Neural progenitor cell (in vitro differentiated cells): ENCODE data around the gene PRKCA. TPM values are rescaled to one million over a fixed set of nuclear protein-coding genes. Genes with fewer than 3 reads are reported as not detected.

Experiments used
- DNase-seq: peaks from one replicate; pipeline ENCODE4 v3.0.0-alpha.2; 2016; ENCODE audit warnings: low spot score
- H2AFZ ChIP-seq: fragments of 200-600 bp; sonication (generic); replicated peaks from 2 replicates; pipeline ENCODE4 v1.6.1; 2016; ENCODE audit warnings: antibody characterized with exemption
- H3F3A ChIP-seq: fragments of 200-600 bp; sonication (generic); 2 replicates; pipeline ENCODE4 v1.6.1; 2016; ENCODE audit warnings: antibody characterized with exemption, low read depth
- H3K27ac ChIP-seq: fragments of 200-600 bp; sonication (generic); 2 replicates; pipeline ENCODE4 v1.5.1; 2016; ENCODE audit warnings: mild to moderate bottlenecking
- H3K27me3 ChIP-seq: fragments of 200-600 bp; sonication (generic); 2 replicates; pipeline ENCODE4 v1.6.1; 2016; ENCODE audit warnings: mild to moderate bottlenecking, moderate library complexity
- H3K36me3 ChIP-seq: fragments of 200-600 bp; sonication (generic); 2 replicates; pipeline ENCODE4 v1.5.1; 2016
- H3K4me1 ChIP-seq: fragments of 200-600 bp; sonication (generic); 2 replicates; pipeline ENCODE4 v1.6.1; 2016; ENCODE audit warnings: mixed run types
- H3K4me2 ChIP-seq: fragments of 200-600 bp; sonication (generic); 2 replicates; pipeline ENCODE4 v1.6.1; 2016
- H3K4me3 ChIP-seq: fragments of 200-600 bp; sonication (generic); 2 replicates; pipeline ENCODE4 v1.5.1; 2016
- H3K79me2 ChIP-seq: fragments of 200-600 bp; sonication (generic); 2 replicates; pipeline ENCODE4 v1.6.1; 2016; ENCODE audit warnings: low read depth
- H3K9ac ChIP-seq: fragments of 200-600 bp; sonication (generic); 2 replicates; pipeline ENCODE4 v1.6.1; 2016
- H3K9me3 ChIP-seq: fragments of 200-600 bp; sonication (generic); 2 replicates; pipeline ENCODE4 v1.5.1; 2016; ENCODE audit warnings: low read depth
- H4K20me1 ChIP-seq: fragments of 200-600 bp; sonication (generic); 2 replicates; pipeline ENCODE4 v1.6.1; 2016; ENCODE audit warnings: low read depth
- H3K27ac Mint-ChIP-seq: 3 replicates; pipeline ENCODE4 v1.8.0; 2021; ENCODE audit warnings: mixed read lengths
- H3K27me3 Mint-ChIP-seq: 2 replicates; pipeline ENCODE4 v1.8.0; 2022; ENCODE audit warnings: low read depth, mild to moderate bottlenecking, inconsistent platforms, moderate library complexity, mixed read lengths; ENCODE audit not compliant: insufficient read depth
- H3K36me3 Mint-ChIP-seq: 3 replicates; pipeline ENCODE4 v1.8.0; 2021; ENCODE audit warnings: mixed read lengths
- H3K4me1 Mint-ChIP-seq: 3 replicates; pipeline ENCODE4 v1.8.0; 2021; ENCODE audit warnings: mixed read lengths
- H3K4me3 Mint-ChIP-seq: 3 replicates; pipeline ENCODE4 v1.8.0; 2021; ENCODE audit warnings: mild to moderate bottlenecking, moderate library complexity, mixed read lengths
- H3K9me3 Mint-ChIP-seq: 3 replicates; pipeline ENCODE4 v1.8.0; 2020; ENCODE audit warnings: mixed read lengths
- EZH2 ChIP-seq: fragments of 200-600 bp; sonication (generic); IDR thresholded peaks from 2 replicates; pipeline ENCODE4 v1.6.1; 2017; ENCODE audit warnings: antibody characterized with exemption, mild to moderate bottlenecking, moderate library complexity
- EZH2phosphoT487 ChIP-seq: fragments of 200-600 bp; sonication (generic); IDR thresholded peaks from 2 replicates; pipeline ENCODE4 v1.6.1; 2017; ENCODE audit warnings: antibody characterized with exemption
- total RNA-seq: library from RNA; depleted of rRNA; stranded (reverse); fragments of >200 nt; gene quantifications from 2 replicates; pipeline ENCODE4 v1.2.3, GENCODE V29; 2015; ENCODE audit warnings: low replicate concordance
- TF ChIP-seq, protein P1 (sequence below): fragments of 200-600 bp; sonication (generic); IDR thresholded peaks from 2 replicates; pipeline ENCODE4 v1.5.1; 2017; ENCODE audit warnings: antibody characterized with exemption, mild to moderate bottlenecking

PRKCA gene
- total RNA-seq, 1 donor from 2014 or later, result 2.1 TPM

DNA sequence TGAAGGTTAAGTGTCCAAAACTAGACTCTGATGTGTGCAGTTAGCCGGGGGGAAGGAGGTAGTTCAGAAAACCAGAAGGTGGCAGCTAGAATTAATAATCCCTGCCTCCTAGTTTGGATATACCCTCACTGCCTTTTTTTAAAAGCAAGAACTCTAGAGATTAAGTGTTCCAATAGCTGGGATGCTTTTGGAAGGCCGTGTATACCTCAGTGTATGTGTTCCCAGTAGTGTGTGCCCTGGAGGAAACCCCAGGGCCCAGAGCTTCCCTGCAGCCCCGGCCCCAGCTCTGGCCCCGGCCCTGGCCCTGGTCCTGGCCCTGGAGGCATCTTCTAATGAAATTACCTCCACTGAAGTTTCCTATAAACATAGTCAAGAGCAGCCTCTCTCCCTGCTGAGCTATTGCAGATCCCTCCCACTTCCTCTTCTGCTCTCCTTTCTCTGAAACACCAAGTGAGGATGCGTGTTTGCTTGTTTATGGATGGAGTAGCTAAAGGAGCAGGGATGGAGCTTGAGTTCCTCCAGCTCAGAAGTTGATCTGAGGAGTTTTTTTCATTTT, 130.7 kb downstream of the PRKCA start:
- peaks cover 34% of the 10 kb centered on the region for H3K4me1 Mint-ChIP-seq

DNA sequence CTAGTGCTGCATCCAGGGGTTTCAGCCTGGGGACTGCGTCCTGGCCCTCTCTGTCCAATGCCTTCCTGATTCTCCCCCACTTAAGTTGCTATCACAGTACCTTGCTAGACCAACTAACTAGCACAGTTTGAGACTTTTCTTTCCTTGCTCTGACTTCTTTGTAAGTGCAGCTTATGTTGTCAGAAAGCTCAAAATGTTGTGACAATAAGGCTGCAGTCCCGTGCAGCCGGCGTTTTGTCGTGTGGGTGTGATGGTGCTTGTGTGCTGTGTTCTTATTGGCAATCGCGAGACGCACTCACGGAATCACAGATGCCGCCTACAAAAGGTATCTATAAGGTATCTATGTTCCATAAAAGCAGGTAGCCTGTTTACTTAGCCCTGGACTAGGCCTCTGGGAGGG, 132.8 kb downstream of the PRKCA start:
- H3F3A ChIP-seq, result no peaks in the 10 kb centered on the region
- H3K9me3 ChIP-seq, result no peaks in the 10 kb centered on the region
- no peaks in the 10 kb centered on the region for H3K4me1 ChIP-seq
- Mint-ChIP-seq H3K4me1 (peaks cover 34% of the 10 kb centered on the region), H3K36me3 (no peaks in the 10 kb centered on the region), H3K9me3 (no peaks in the 10 kb centered on the region), H3K27ac (no peak overlapping the region), H3K27me3 (no peaks in the 10 kb centered on the region), H3K4me3 (no peak overlapping the region)
- no peak overlapping the region for H3K9ac ChIP-seq
- H4K20me1 ChIP-seq, result no peaks in the 10 kb centered on the region
- no peak overlapping the region for H3K27ac ChIP-seq
- no peak overlapping the region for H2AFZ ChIP-seq
- no peaks in the 10 kb centered on the region for H3K27me3 ChIP-seq
- no peak overlapping the region for H3K4me2 ChIP-seq
- TF ChIP-seq, protein P1, sequence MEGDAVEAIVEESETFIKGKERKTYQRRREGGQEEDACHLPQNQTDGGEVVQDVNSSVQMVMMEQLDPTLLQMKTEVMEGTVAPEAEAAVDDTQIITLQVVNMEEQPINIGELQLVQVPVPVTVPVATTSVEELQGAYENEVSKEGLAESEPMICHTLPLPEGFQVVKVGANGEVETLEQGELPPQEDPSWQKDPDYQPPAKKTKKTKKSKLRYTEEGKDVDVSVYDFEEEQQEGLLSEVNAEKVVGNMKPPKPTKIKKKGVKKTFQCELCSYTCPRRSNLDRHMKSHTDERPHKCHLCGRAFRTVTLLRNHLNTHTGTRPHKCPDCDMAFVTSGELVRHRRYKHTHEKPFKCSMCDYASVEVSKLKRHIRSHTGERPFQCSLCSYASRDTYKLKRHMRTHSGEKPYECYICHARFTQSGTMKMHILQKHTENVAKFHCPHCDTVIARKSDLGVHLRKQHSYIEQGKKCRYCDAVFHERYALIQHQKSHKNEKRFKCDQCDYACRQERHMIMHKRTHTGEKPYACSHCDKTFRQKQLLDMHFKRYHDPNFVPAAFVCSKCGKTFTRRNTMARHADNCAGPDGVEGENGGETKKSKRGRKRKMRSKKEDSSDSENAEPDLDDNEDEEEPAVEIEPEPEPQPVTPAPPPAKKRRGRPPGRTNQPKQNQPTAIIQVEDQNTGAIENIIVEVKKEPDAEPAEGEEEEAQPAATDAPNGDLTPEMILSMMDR, result no peak
- no peak for TF ChIP-seq EZH2phosphoT487
- no peak for TF ChIP-seq EZH2
- H3K79me2 ChIP-seq, result no peaks in the 10 kb centered on the region
- DNase-seq, result no peak
- H3K4me3 ChIP-seq, result no peak overlapping the region
- H3K36me3 ChIP-seq, result no peaks in the 10 kb centered on the region

More for the DNA sequence above, 130.7 kb downstream of the PRKCA start:
- Histone ChIP-seq H3K27ac (no peak overlapping the region), H2AFZ (no peak overlapping the region), H3K27me3 (no peaks in the 10 kb centered on the region), H3K4me3 (no peak overlapping the region), H4K20me1 (no peaks in the 10 kb centered on the region), H3F3A (no peaks in the 10 kb centered on the region), H3K4me1 (no peaks in the 10 kb centered on the region), H3K4me2 (no peak overlapping the region), H3K36me3 (no peaks in the 10 kb centered on the region), H3K79me2 (no peaks in the 10 kb centered on the region), H3K9ac (no peak overlapping the region), H3K9me3 (no peaks in the 10 kb centered on the region)
- Mint-ChIP-seq H3K4me3 (no peak overlapping the region), H3K27me3 (peaks cover 2% of the 10 kb centered on the region), H3K9me3 (peaks cover under 1% of the 10 kb centered on the region), H3K27ac (no peak overlapping the region), H3K36me3 (no peaks in the 10 kb centered on the region)
- DNase-seq, result no peak
- no peak for TF ChIP-seq EZH2

DNA sequence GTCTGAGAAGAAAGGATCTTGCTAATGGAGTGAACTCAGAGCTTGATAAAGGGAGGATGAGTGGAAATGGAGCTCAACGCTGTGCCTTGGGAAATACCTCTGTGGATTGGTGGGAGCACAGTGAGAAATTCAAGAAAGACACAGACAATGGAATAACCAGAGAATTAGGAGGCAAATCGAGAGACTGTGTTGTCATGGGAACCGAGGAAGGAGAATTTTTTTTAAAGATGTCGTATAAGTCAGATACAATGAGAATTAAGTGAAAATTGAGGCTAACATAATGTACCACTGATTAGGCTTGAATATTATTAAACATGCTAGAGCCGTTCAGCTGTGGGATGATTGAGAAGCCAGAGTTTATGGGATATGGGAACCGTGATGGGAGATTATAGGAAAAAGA, 134.2 kb downstream of the PRKCA start:
- Histone ChIP-seq H4K20me1 (no peaks in the 10 kb centered on the region), H3K27ac (no peak overlapping the region)

DNA sequence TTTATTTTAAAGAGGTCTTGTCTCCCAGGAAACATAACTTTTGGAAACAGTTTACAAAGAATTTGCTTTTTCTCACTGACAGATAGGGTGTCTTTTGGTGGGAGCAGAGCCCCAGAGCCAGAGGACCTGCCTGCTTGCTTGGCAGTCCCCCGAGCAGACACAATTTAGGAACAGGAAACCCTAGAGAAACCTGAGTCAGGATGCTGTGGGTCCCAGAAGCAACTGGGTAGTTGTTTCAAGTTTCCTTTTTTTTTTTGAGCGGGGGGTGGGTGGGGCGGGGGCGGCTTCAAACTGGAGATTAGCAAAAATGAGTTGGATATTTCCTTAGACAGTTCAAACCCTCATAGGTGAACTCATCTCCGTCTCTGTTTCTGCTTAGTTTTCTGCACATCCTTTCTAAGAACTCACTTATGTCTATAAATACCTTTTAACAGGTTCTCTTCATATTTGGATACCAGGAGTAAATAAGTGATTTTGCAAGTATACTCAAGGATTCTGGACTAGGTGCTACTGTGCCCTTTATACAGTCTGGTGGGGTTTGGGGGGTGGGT, 135.1 kb downstream of the PRKCA start:
- Histone ChIP-seq H3K36me3 (no peaks in the 10 kb centered on the region), H3K4me1 (no peaks in the 10 kb centered on the region), H3K9ac (no peak overlapping the region), H3K9me3 (no peaks in the 10 kb centered on the region), H3K27me3 (no peaks in the 10 kb centered on the region), H2AFZ (no peak overlapping the region), H3F3A (no peaks in the 10 kb centered on the region), H3K4me3 (no peak overlapping the region), H3K79me2 (no peaks in the 10 kb centered on the region), H3K4me2 (no peak overlapping the region), H4K20me1 (no peaks in the 10 kb centered on the region), H3K27ac (no peak overlapping the region)
- Mint-ChIP-seq H3K4me1 (peaks cover 17% of the 10 kb centered on the region), H3K27ac (no peak overlapping the region), H3K9me3 (no peaks in the 10 kb centered on the region), H3K36me3 (no peaks in the 10 kb centered on the region), H3K4me3 (no peak overlapping the region), H3K27me3 (peaks cover 4% of the 10 kb centered on the region)
- DNase-seq, result no peak
- TF ChIP-seq EZH2phosphoT487 (no peak), EZH2 (no peak)

More for the DNA sequence above, 134.2 kb downstream of the PRKCA start:
- Histone ChIP-seq H3K9ac (no peak overlapping the region), H3K4me3 (no peak overlapping the region), H3K4me2 (no peak overlapping the region), H3F3A (no peaks in the 10 kb centered on the region), H2AFZ (no peak overlapping the region), H3K9me3 (no peaks in the 10 kb centered on the region), H3K79me2 (no peaks in the 10 kb centered on the region), H3K27me3 (no peaks in the 10 kb centered on the region), H3K4me1 (no peaks in the 10 kb centered on the region), H3K36me3 (no peaks in the 10 kb centered on the region)
- H3K4me1 Mint-ChIP-seq, result peaks cover 25% of the 10 kb centered on the region
- no peak for DNase-seq
- no peaks in the 10 kb centered on the region for H3K9me3 Mint-ChIP-seq
- no peak overlapping the region for H3K4me3 Mint-ChIP-seq
- H3K27ac Mint-ChIP-seq, result no peak overlapping the region
- H3K36me3 Mint-ChIP-seq, result no peaks in the 10 kb centered on the region
- no peak for TF ChIP-seq EZH2phosphoT487
- TF ChIP-seq EZH2, result no peak
- TF ChIP-seq, protein P1, result no peak
- H3K27me3 Mint-ChIP-seq, result no peaks in the 10 kb centered on the region
